Measurements from ENCODE around the gene PRDM1.

GRCh38 chr6:106141441-106142237 is 55.5 kb downstream of the PRDM1 start:
- no peak for TF ChIP-seq EZH2 (IDR thresholded peaks at IDR 0.05; ENCODE audit: insufficient read depth, low read length)
- no peak for TF ChIP-seq CTCF (IDR thresholded peaks at IDR 0.05; ENCODE audit: insufficient read depth, low read depth, low read length)
